CD4-positive, alpha-beta memory T cell (primary cell): ENCODE measurements around the gene KLHL15. TPM values are rescaled to one million over a fixed set of nuclear protein-coding genes. Genes with fewer than 3 reads are reported as not detected.

Experiments
- CTCF ChIA-PET: fragments of 350-600 bp; sonication (Branson Sonifier 250); formaldehyde crosslinking; loops from one replicate; lab custom pipeline; 2021; ENCODE audit warnings: inconsistent platforms; ENCODE audit not compliant: partially characterized antibody; lab: Charles Lee
- POLR2A ChIA-PET: fragments of 350-600 bp; sonication (Branson Sonifier 250); formaldehyde crosslinking; loops from one replicate; lab custom pipeline; 2021; ENCODE audit not compliant: partially characterized antibody; lab: Charles Lee
- DNase-seq, 5 donors: peaks; one replicate each; pipeline versions ENCODE4 v3.0.0 to v3.0.0-alpha.2; 2020 to 2022; ENCODE audit warnings: mixed read lengths in 1 of 5
- H3K27ac ChIP-seq: one replicate; pipeline ENCODE4 v1.7.0; 2013; ENCODE audit warnings: low read depth, low read length
- H3K27me3 ChIP-seq: 2 replicates; pipeline ENCODE4 v1.7.0; 2013; ENCODE audit warnings: mild to moderate bottlenecking, low read length, moderate library complexity; ENCODE audit not compliant: insufficient read depth
- H3K36me3 ChIP-seq: 2 replicates; pipeline ENCODE4 v1.7.0; 2013; ENCODE audit warnings: mild to moderate bottlenecking, low read length, moderate library complexity; ENCODE audit not compliant: insufficient read depth
- H3K4me1 ChIP-seq: 2 replicates; pipeline ENCODE4 v1.7.0; 2013; ENCODE audit warnings: mild to moderate bottlenecking, low read length, moderate library complexity; ENCODE audit not compliant: insufficient read depth
- H3K4me3 ChIP-seq, 2 donors: one replicate each; pipeline ENCODE4 v1.7.0; 2013; ENCODE audit warnings: low read length in 2 of 2, mild to moderate bottlenecking in 1 of 2
- H3K9me3 ChIP-seq, 2 donors: one replicate each; pipeline ENCODE4 v1.7.0; 2013; ENCODE audit warnings: low read length in 2 of 2, control low read depth in 1 of 2; ENCODE audit not compliant: control insufficient read depth in 1 of 2
- H3K27ac Mint-ChIP-seq, 7 donors: one replicate each; pipeline ENCODE4 v1.8.0; 2020 to 2021; ENCODE audit warnings: mixed read lengths in 7 of 7, mild to moderate bottlenecking in 6 of 7, inconsistent platforms in 3 of 7, moderate library complexity in 3 of 7
- H3K27me3 Mint-ChIP-seq, 2 donors: one replicate each; pipeline ENCODE4 v1.8.0; 2020 to 2021; ENCODE audit warnings: mixed read lengths in 2 of 2
- H3K36me3 Mint-ChIP-seq, 2 donors: one replicate each; pipeline ENCODE4 v1.8.0; 2020 to 2021; ENCODE audit warnings: mixed read lengths in 2 of 2, inconsistent platforms in 1 of 2, mild to moderate bottlenecking in 1 of 2
- H3K4me1 Mint-ChIP-seq, 4 donors: one replicate each; pipeline ENCODE4 v1.8.0; 2020 to 2021; ENCODE audit warnings: mixed read lengths in 4 of 4, mild to moderate bottlenecking in 1 of 4
- H3K4me3 Mint-ChIP-seq, 8 donors: one replicate each; pipeline ENCODE4 v1.8.0; 2020 to 2021; ENCODE audit warnings: mixed read lengths in 8 of 8, mild to moderate bottlenecking in 7 of 8, moderate library complexity in 6 of 8, inconsistent platforms in 3 of 8
- H3K9me3 Mint-ChIP-seq, 8 donors: one replicate each; pipeline ENCODE4 v1.8.0; 2020 to 2021; ENCODE audit warnings: mixed read lengths in 8 of 8, mild to moderate bottlenecking in 5 of 8, inconsistent platforms in 3 of 8, moderate library complexity in 1 of 8
- intact Hi-C: fragments of 100-400 bp; cut with micrococcal nuclease; formaldehyde crosslinking; loops from one replicate; pipeline ENCODE4 v1.15.1; 2023
- polyA plus RNA-seq, 2 donors: library from polyadenylated mRNA; unstranded; fragments of 300-500 nt; fragmentation: Illumina TruSeq; gene quantifications; one replicate each; pipeline ENCODE4 v1.2.3, GENCODE V29; 2021
- total RNA-seq, 2 experiments: library from RNA; stranded (reverse); gene quantifications; one replicate each; pipeline ENCODE4 v1.2.3, GENCODE V29; 2021

The KLHL15 gene
- total and polyA plus RNA-seq, 4 experiments from 2014 or later: 1.3 to 7.9 (median 4.4) TPM

DNA sequence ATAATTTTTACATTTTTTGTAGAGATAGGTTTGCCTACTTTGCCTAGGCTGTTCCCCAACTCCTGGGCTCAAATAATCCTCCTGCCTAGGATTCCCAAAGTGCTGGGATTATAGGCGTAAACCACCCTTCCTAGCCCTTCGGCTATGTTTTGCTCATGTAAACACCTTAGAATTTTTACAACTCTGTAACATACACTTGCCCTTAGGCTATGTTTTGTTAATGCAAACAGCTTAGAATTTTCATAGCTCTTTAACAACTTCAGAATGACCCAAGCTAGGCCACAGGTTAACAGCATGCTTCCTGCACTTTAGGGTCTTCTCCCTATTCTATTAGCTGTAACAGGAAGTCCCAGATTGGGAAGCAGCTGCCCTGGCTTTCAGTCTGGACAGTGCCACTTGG, 24.2 kb downstream of the KLHL15 start:
- intact Hi-C loops: no loop called here
- POLR2A ChIA-PET: no interaction called here
- no peak for DNase-seq
- no peaks in the 10 kb centered on the region for H3K9me3 ChIP-seq
- no peak overlapping the region for H3K4me3 Mint-ChIP-seq
- no peaks in the 10 kb centered on the region for H3K27me3 ChIP-seq
- H3K27ac Mint-ChIP-seq: no peak overlapping the region
- H3K4me1 Mint-ChIP-seq: peaks cover 0 to 15% (median 8%) of the 10 kb centered on the region in 4 donors
- peaks cover 6% of the 10 kb centered on the region for H3K36me3 ChIP-seq
- no peak overlapping the region for H3K27ac ChIP-seq
- H3K27me3 Mint-ChIP-seq: no peaks in the 10 kb centered on the region
- no peaks in the 10 kb centered on the region for H3K4me1 ChIP-seq
- peaks cover 13 to 23% of the 10 kb centered on the region in 2 donors for H3K36me3 Mint-ChIP-seq
- no peak overlapping the region for H3K4me3 ChIP-seq
- CTCF ChIA-PET: no interaction called here
- no peaks in the 10 kb centered on the region for H3K9me3 Mint-ChIP-seq

DNA sequence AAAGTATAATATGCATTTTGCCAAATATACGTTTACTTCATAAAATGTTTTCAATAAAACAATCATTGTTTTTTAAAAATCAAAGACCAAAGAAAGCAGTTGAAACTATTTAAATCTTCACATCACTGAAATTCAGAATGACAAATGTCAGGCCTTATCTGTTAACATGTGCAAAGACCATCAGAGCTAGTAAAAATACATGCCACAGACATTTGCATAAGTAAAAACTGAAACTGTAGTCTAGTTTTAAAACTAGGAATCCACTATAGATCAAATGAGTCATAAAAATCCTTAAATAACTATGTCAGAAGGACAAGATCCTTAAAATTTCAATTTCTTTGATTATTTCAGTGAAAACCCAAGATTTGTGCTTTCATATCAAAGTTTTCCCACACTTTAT, 24.8 kb downstream of the KLHL15 start:
- H3K27me3 Mint-ChIP-seq: no peaks in the 10 kb centered on the region
- ChIA-PET POLR2A (no interaction called here), CTCF (no interaction called here)
- Histone ChIP-seq H3K36me3 (peaks cover 6% of the 10 kb centered on the region), H3K27ac (no peak overlapping the region), H3K9me3 (no peaks in the 10 kb centered on the region), H3K27me3 (no peaks in the 10 kb centered on the region), H3K4me3 (no peak overlapping the region), H3K4me1 (no peaks in the 10 kb centered on the region)
- H3K36me3 Mint-ChIP-seq: peaks cover 13 to 23% of the 10 kb centered on the region in 2 donors
- no peak for DNase-seq
- H3K4me3 Mint-ChIP-seq: no peak overlapping the region
- H3K9me3 Mint-ChIP-seq: no peaks in the 10 kb centered on the region
- no peak overlapping the region for H3K27ac Mint-ChIP-seq
- peaks cover 0 to 15% (median 8%) of the 10 kb centered on the region in 4 donors for H3K4me1 Mint-ChIP-seq
- intact Hi-C loops: no loop called here

- no peak for DNase-seq
- Mint-ChIP-seq H3K27me3 (no peaks in the 10 kb centered on the region), H3K4me3 (no peak overlapping the region), H3K27ac (no peak overlapping the region), H3K9me3 (no peaks in the 10 kb centered on the region), H3K4me1 (peaks cover 0 to 5% (median 4%) of the 10 kb centered on the region in 4 donors), H3K36me3 (peaks cover 0 to 13% of the 10 kb centered on the region in 2 donors)
- H3K36me3 ChIP-seq: no peaks in the 10 kb centered on the region
- intact Hi-C loops: no loop called here
- ChIA-PET CTCF (interaction anchor here (1.2 kb wide), 1 partner anchor 54 kb away, joined by 3 read pairs; no protein-coding TSS in a partner anchor), POLR2A (no interaction called here)
- no peak overlapping the region for H3K27ac ChIP-seq
- H3K4me1 ChIP-seq: no peaks in the 10 kb centered on the region
- H3K27me3 ChIP-seq: no peaks in the 10 kb centered on the region
- H3K9me3 ChIP-seq: no peaks in the 10 kb centered on the region
- H3K4me3 ChIP-seq: no peak overlapping the region
Measured at GRCh38 chrX:23999671-24000070, 27.3 kb downstream of the KLHL15 start.

DNA sequence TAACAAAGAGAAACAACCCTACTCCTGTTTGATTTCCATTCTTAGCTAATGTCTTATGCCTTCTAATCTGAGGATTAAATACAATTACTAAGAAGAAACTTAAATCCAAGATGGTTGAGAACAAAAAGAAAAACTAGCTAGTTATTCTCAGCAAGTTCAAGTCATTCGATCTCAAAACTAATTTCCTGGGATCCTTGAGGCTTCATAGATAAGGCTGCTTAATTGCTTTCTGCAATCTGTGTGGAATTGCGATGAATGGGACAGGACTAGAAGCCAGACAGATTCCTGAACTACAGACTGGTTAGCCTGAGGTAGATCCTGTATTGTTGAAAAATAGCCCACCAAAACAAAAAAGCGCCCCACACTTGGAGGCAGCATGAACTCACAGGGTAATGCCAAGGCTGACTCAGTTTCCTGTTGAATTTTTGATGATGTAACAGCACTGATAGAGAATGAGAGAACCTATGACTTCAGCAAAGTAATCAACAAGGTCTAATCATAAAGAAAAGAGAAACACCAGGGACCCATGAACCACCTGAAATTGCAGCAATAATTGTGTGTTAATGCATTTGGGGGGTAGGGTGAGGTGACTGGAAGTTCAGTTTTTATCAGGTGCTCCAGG, 33.9 kb downstream of the KLHL15 start:
- no peaks in the 10 kb centered on the region for H3K9me3 ChIP-seq
- peaks cover 0 to 1% (median 0%) of the 10 kb centered on the region in 8 donors for H3K9me3 Mint-ChIP-seq
- no peak overlapping the region for H3K4me3 ChIP-seq
- peak overlapping the region in 2 of 7 donors; percentile 7 to 62 for H3K27ac Mint-ChIP-seq
- no peak for DNase-seq
- H3K4me1 ChIP-seq: no peaks in the 10 kb centered on the region
- H3K4me1 Mint-ChIP-seq: peaks cover 0 to 4% (median 1%) of the 10 kb centered on the region in 4 donors
- H3K36me3 ChIP-seq: peaks cover 6% of the 10 kb centered on the region
- ChIA-PET CTCF (interaction anchor here (1.5 kb wide), 1 partner anchor 62 kb away, joined by 6 read pairs; the partner anchor contains the start of gene EIF2S3), POLR2A (no interaction called here)
- H3K27me3 ChIP-seq: no peaks in the 10 kb centered on the region
- H3K36me3 Mint-ChIP-seq: peaks cover 8 to 27% of the 10 kb centered on the region in 2 donors
- no peak overlapping the region for H3K27ac ChIP-seq
- intact Hi-C loops: no loop called here
- no peaks in the 10 kb centered on the region for H3K27me3 Mint-ChIP-seq
- H3K4me3 Mint-ChIP-seq: no peak overlapping the region

DNA sequence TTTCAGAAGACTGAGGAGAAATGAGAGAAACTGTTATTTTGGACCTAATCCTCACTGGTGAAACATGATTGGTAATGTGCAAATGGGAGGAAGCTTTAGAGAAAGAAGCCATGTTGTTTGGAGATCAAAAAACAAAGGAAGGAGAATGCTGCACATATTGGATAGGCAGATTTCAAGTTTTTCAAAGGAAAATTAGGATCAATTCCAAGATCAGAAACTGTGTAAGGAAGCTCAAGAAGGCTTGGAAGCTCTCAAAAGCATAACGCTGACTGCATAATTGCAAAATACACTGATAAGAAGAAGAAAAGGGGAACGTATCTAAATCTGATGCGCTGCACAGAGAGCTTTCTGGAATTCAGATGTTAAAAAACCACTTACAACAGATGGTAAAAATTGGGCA, 34.6 kb downstream of the KLHL15 start:
- H3K27ac Mint-ChIP-seq: peak overlapping the region in 1 of 7 donors; percentile 17
- H3K4me1 ChIP-seq: no peaks in the 10 kb centered on the region
- POLR2A ChIA-PET: no interaction called here

DNA sequence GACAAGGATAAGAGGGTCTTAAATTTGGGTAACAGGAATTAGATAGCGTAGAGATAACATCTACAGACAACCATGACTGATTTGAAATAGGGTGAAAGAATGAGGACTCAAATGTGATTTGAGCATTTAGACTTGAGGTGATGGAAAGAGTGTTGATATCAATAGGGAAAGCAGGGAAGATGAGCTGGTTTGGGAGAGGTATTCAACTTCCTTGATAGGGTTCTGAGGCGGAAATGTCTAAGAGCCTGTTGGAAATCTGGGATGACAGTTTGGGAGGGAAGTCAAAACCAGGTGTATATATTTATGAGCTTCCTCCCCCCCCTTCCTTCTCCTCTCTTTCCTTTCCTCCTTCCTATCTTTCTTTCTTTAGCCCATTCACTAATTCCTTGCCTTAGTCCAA, 36.5 kb downstream of the KLHL15 start:
- H3K36me3 ChIP-seq: peaks cover 9% of the 10 kb centered on the region
- H3K27ac ChIP-seq: no peak overlapping the region
- intact Hi-C loops: no loop called here
- H3K9me3 ChIP-seq: no peaks in the 10 kb centered on the region
- H3K4me1 Mint-ChIP-seq: peaks cover 0 to 11% (median 1%) of the 10 kb centered on the region in 4 donors
- H3K27ac Mint-ChIP-seq: peak overlapping the region in 1 of 7 donors; percentile 0
- H3K27me3 Mint-ChIP-seq: no peaks in the 10 kb centered on the region
- no peak overlapping the region for H3K4me3 ChIP-seq
- H3K4me3 Mint-ChIP-seq: no peak overlapping the region
- H3K9me3 Mint-ChIP-seq: peaks cover 0 to 1% (median 0%) of the 10 kb centered on the region in 8 donors
- DNase-seq: no peak
- no peaks in the 10 kb centered on the region for H3K4me1 ChIP-seq
- peaks cover 13 to 38% of the 10 kb centered on the region in 2 donors for H3K36me3 Mint-ChIP-seq
- ChIA-PET CTCF (no interaction called here), POLR2A (no interaction called here)
- no peaks in the 10 kb centered on the region for H3K27me3 ChIP-seq

More for the DNA sequence above, 34.6 kb downstream of the KLHL15 start:
- H3K27me3 Mint-ChIP-seq: no peaks in the 10 kb centered on the region
- no peak overlapping the region for H3K4me3 ChIP-seq
- no peak overlapping the region for H3K4me3 Mint-ChIP-seq
- H3K4me1 Mint-ChIP-seq: peaks cover 0 to 4% (median 1%) of the 10 kb centered on the region in 4 donors
- intact Hi-C loops: no loop called here
- no peaks in the 10 kb centered on the region for H3K27me3 ChIP-seq
- H3K36me3 Mint-ChIP-seq: peaks cover 10 to 34% of the 10 kb centered on the region in 2 donors
- CTCF ChIA-PET: interaction anchor here (1.5 kb wide), 1 partner anchor 62 kb away, joined by 6 read pairs; the partner anchor contains the start of gene EIF2S3
- no peaks in the 10 kb centered on the region for H3K9me3 ChIP-seq
- peaks cover 0 to 1% (median 0%) of the 10 kb centered on the region in 8 donors for H3K9me3 Mint-ChIP-seq
- H3K27ac ChIP-seq: no peak overlapping the region
- H3K36me3 ChIP-seq: peaks cover 9% of the 10 kb centered on the region
- no peak for DNase-seq

DNA sequence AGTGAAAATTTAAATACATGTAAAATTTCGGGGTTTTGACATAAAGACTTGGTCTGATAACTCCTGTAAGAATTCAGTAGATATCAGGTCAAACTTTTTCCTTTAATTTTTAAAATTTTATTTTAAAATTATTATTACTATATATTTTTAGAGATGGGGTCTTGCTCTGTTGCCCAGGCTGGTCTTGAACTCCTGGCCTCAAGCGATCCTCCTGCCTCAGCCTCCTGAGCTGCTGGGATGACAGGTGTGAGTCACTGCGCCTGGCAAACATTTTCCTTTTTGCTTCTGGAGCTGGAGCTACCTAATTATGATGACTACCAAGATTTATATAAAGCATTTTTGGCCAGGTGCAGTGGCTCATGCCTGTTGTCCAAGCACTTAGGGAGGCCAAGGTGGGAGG, 37.3 kb downstream of the KLHL15 start:
- CTCF ChIA-PET: no interaction called here
- no peaks in the 10 kb centered on the region for H3K27me3 Mint-ChIP-seq
- H3K27ac ChIP-seq: no peak overlapping the region
- H3K27me3 ChIP-seq: no peaks in the 10 kb centered on the region
- H3K4me1 Mint-ChIP-seq: peaks cover 0 to 11% (median 1%) of the 10 kb centered on the region in 4 donors
- no peaks in the 10 kb centered on the region for H3K4me1 ChIP-seq
- H3K27ac Mint-ChIP-seq: no peak overlapping the region
- H3K4me3 ChIP-seq: no peak overlapping the region
- intact Hi-C loops: no loop called here
- POLR2A ChIA-PET: no interaction called here
- H3K9me3 ChIP-seq: no peaks in the 10 kb centered on the region
- no peak for DNase-seq
- peaks cover 0 to 1% (median 0%) of the 10 kb centered on the region in 8 donors for H3K9me3 Mint-ChIP-seq
- H3K36me3 Mint-ChIP-seq: peaks cover 13 to 38% of the 10 kb centered on the region in 2 donors
- H3K36me3 ChIP-seq: peaks cover 9% of the 10 kb centered on the region
- H3K4me3 Mint-ChIP-seq: no peak overlapping the region
